GM12878 (cell line): ENCODE measurements around the gene SRCIN1. TPM values are rescaled to one million over a fixed set of nuclear protein-coding genes. Genes with fewer than 3 reads are reported as not detected.

ENCODE experiments used
- ATAC-seq: fragments of 200-7000 bp; cut with Tn5 transposase; 3 replicates; pipeline ENCODE4 v1.9.1; 2020; ENCODE audit warnings: mild to moderate bottlenecking, moderate library complexity
- BruUV-seq: library from RNA; stranded (reverse); fragments of 400-500 nt; replicated peaks from 2 replicates; lab custom pipeline; 2021; lab: Mats Ljungman, UMichigan
- CTCF ChIA-PET: fragments of 300-600 bp; sonication (Branson Sonifier 250); formaldehyde crosslinking; extraction: SDS; loops from one replicate; lab custom pipeline; 2021; ENCODE audit warnings: inconsistent platforms; lab: Yijun Ruan, JAX
- POLR2A ChIA-PET: fragments of 350-600 bp; formaldehyde crosslinking; extraction: SDS; loops from one replicate; lab custom pipeline; 2021; ENCODE audit warnings: inconsistent platforms; lab: Charles Lee
- RAD21 ChIA-PET: fragments of 300-600 bp; sonication (Branson Sonifier 250); formaldehyde crosslinking; loops from one replicate; lab custom pipeline; 2023; ENCODE audit warnings: antibody characterized with exemption; ENCODE audit not compliant: unreplicated experiment; lab: Charles Lee
- SMC1A ChIA-PET: fragments of 300-600 bp; sonication (Branson Sonifier 250); formaldehyde crosslinking; loops from one replicate; lab custom pipeline; 2023; ENCODE audit not compliant: unreplicated experiment, uncharacterized antibody; lab: Charles Lee
- DNase-seq: peaks from one replicate; pipeline ENCODE4 v3.0.0-alpha.2; 2011; ENCODE audit warnings: low read depth, low spot score
- FAIRE-seq: peaks from 3 replicates; lab custom pipeline; 2011; peaks lifted over from hg19 to GRCh38; lab: Jason Lieb, UNC
- H2AFZ ChIP-seq: 2 replicates; pipeline ENCODE4 v1.6.0; 2011; ENCODE audit warnings: low read depth, low read length, control low read depth; ENCODE audit not compliant: control insufficient read depth
- H3K27ac ChIP-seq: 2 replicates; pipeline ENCODE4 v1.5.1; 2011; ENCODE audit warnings: control low read depth; ENCODE audit not compliant: control insufficient read depth, insufficient read depth
- H3K27me3 ChIP-seq, 2 experiments: replicated peaks in 1 of 2; 2 replicates each; pipeline versions ENCODE4 v1.6.0 to v1.6.1; 2011; ENCODE audit warnings: low read length in 1 of 2; ENCODE audit not compliant: control insufficient read depth in 2 of 2, insufficient read depth in 2 of 2
- H3K36me3 ChIP-seq, 2 experiments: 2 replicates each; pipeline ENCODE4 v1.5.1; 2011; ENCODE audit warnings: low read length in 1 of 2; ENCODE audit not compliant: control insufficient read depth in 2 of 2, insufficient read depth in 2 of 2
- H3K4me1 ChIP-seq: 2 replicates; pipeline ENCODE4 v1.6.1; 2011; ENCODE audit warnings: mild to moderate bottlenecking, low read length, moderate library complexity, mixed read lengths; ENCODE audit not compliant: control insufficient read depth, insufficient read depth
- H3K4me2 ChIP-seq: 2 replicates; pipeline ENCODE4 v1.6.0; 2011; ENCODE audit warnings: control low read depth; ENCODE audit not compliant: control insufficient read depth, insufficient read depth
- H3K4me3 ChIP-seq: fragments of 200-600 bp; sonication (generic); 2 replicates; pipeline ENCODE4 v1.5.1; 2016
- H3K79me2 ChIP-seq: 2 replicates; pipeline ENCODE4 v1.6.0; 2011; ENCODE audit warnings: low read length; ENCODE audit not compliant: control insufficient read depth, insufficient read depth
- H3K9ac ChIP-seq: 2 replicates; pipeline ENCODE4 v1.8.0; 2011; ENCODE audit warnings: low read length, control low read depth, mixed read lengths; ENCODE audit not compliant: control insufficient read depth, insufficient read depth
- H3K9me3 ChIP-seq: replicated peaks from 3 replicates; pipeline ENCODE4 v1.5.1; 2011; ENCODE audit warnings: mild to moderate bottlenecking, low read length; ENCODE audit not compliant: control insufficient read depth, insufficient read depth
- H4K20me1 ChIP-seq: 2 replicates; pipeline ENCODE4 v1.6.0; 2011; ENCODE audit not compliant: control insufficient read depth, insufficient read depth
- EZH2 ChIP-seq: IDR thresholded peaks from 2 replicates; pipeline ENCODE4 v1.6.1; 2012; ENCODE audit warnings: low read depth, mild to moderate bottlenecking, control low read depth, inconsistent platforms, low read length, borderline replicate concordance; ENCODE audit not compliant: control insufficient read depth
- HCFC1 ChIP-seq: fragments of 150-350 bp; IDR thresholded peaks from 2 replicates; pipeline ENCODE4 v1.6.1; 2014; ENCODE audit warnings: low read length
- HDGF ChIP-seq: fragments of 450-650 bp; IDR thresholded peaks from 2 replicates; pipeline ENCODE4 v1.6.1; 2016; ENCODE audit warnings: antibody characterized with exemption
- NR2C2 ChIP-seq: IDR thresholded peaks from 2 replicates; pipeline ENCODE4 v1.6.1; 2011; ENCODE audit warnings: borderline replicate concordance, low read depth; ENCODE audit not compliant: control insufficient read depth, insufficient read length
- POLR2AphosphoS5 ChIP-seq: IDR thresholded peaks from 2 replicates; pipeline ENCODE4 v1.6.1; 2011; ENCODE audit warnings: mild to moderate bottlenecking, low read length, inconsistent platforms
- SPI1 ChIP-seq: IDR thresholded peaks from 2 replicates; pipeline ENCODE4 v1.6.1; 2011; ENCODE audit warnings: low read depth, mild to moderate bottlenecking, low read length, moderate library complexity, borderline replicate concordance; ENCODE audit not compliant: insufficient read depth
- USF2 ChIP-seq: IDR thresholded peaks from 2 replicates; pipeline ENCODE4 v1.6.1; 2011; ENCODE audit warnings: low read depth, low read length, improper control_type of control experiment, borderline replicate concordance
- WGBS: methylation state at CpG from one replicate; pipeline ENCODE4 v1.1.6; 2016; ENCODE audit warnings: low lambda C conversion rate; ENCODE audit not compliant: insufficient replicate concordance, insufficient coverage; ENCODE audit errors: missing lambda C conversion rate; 5-methylcytosine and 5-hydroxymethylcytosine counted together
- in situ Hi-C: fragments of 300-500 bp; cut with MboI; formaldehyde crosslinking; loops from 9 replicates; pipeline ENCODE4 v1.14.3; 2018; ENCODE audit warnings: mixed read lengths
- intact Hi-C: fragments of 100-400 bp; cut with micrococcal nuclease; formaldehyde crosslinking; loops from one replicate; pipeline ENCODE4 v1.14.2; 2022; ENCODE audit not compliant: unreplicated experiment
- polyA plus RNA-seq, 11 experiments: library from polyadenylated mRNA; depleted of rRNA in 4 of 11; unstranded in 6 of 11; stranded (reverse) in 5 of 11; fragments of >200 nt; fragmentation: Nextera tagmentation in 4 of 11; fragmentation: Illumina TruSeq in 1 of 11; extraction: Ambion mirVana in 4 of 11; extraction: Trizol in 1 of 11; gene quantifications; 1 replicate in 1 of 11; 2 replicates in 10 of 11; pipeline versions ENCODE4 v1.2.1 to v1.2.3, GENCODE V29; 2011 to 2016; ENCODE audit warnings: inconsistent platforms in 2 of 11, missing spikeins in 2 of 11, low read depth in 1 of 11
- total RNA-seq, 4 experiments: library from RNA; depleted of rRNA in 3 of 4; stranded (reverse); fragments of >200 nt in 3 of 4; fragmentation: Illumina TruSeq in 1 of 4; extraction: Trizol in 1 of 4; gene quantifications; 2 replicates each; pipeline versions ENCODE4 v1.2.1 to v1.2.3, GENCODE V29; 2013 to 2021

The SRCIN1 gene
- total and polyA plus RNA-seq, 10 of the 15 experiments (the other 5 are each of a cell fraction or from before 2014, with no cell fraction given), result under 0.01 to 0.74 (median 0.20) TPM; not detected in 3

GRCh38 chr17:38509772-38510420 is 95.9 kb downstream of the SRCIN1 start:
- no peak overlapping the region for H3K9ac ChIP-seq
- no peak overlapping the region for H3K4me3 ChIP-seq
- peaks cover 3% of the 10 kb centered on the region; the same call in 1 of the 2 replicates for H3K4me1 ChIP-seq
- ChIA-PET CTCF (interaction anchor here (0.6 to 2.0 kb wide), 8 partner anchors 18 to 547 kb away, joined by 3 to 9 read pairs (median 6); no protein-coding TSS in a partner anchor), SMC1A (no interaction called here), RAD21 (no interaction called here), POLR2A (no interaction called here)
- no peaks in the 10 kb centered on the region for H3K9me3 ChIP-seq
- no peak for DNase-seq
- intact Hi-C loops (loop anchor here (5.0 kb wide), 1 partner anchor 157 kb away; no protein-coding TSS in a partner anchor), in situ Hi-C loops (no loop called here)
- peak overlapping the region; percentile 26 for H3K4me2 ChIP-seq
- H3K27ac ChIP-seq, result no peak overlapping the region
- 7% methylated on average over 56 of the region's 80 CpGs for WGBS
- peak; percentile 55 for ATAC-seq
- no peaks in the 10 kb centered on the region for H3K36me3 ChIP-seq
- no peak for FAIRE-seq
- no TSS peak for BruUV-seq
- H3K79me2 ChIP-seq, result no peaks in the 10 kb centered on the region
- H3K27me3 ChIP-seq, result peaks cover 4 to 10% of the 10 kb centered on the region in 2 experiments; a peak in 3 of 4 replicates
- H2AFZ ChIP-seq, result no peak overlapping the region
- no peak for TF ChIP-seq EZH2
- no peak for TF ChIP-seq SPI1
- TF ChIP-seq USF2, result no peak
- TF ChIP-seq NR2C2, result no peak
- no peak for TF ChIP-seq POLR2AphosphoS5
- TF ChIP-seq HDGF, result no peak
- TF ChIP-seq HCFC1, result no peak
- H4K20me1 ChIP-seq, result no peaks in the 10 kb centered on the region
